GM23338 (cell line): ENCODE data around the gene GPR18. TPM values are rescaled to one million over a fixed set of nuclear protein-coding genes. Genes with fewer than 3 reads are reported as not detected.

Experiments used
- ATAC-seq: fragments of 200-7000 bp; cut with Tn5 transposase; 3 replicates; pipeline ENCODE4 v1.9.1; 2020
- DNase-seq: peaks from one replicate; pipeline ENCODE4 v3.0.0-alpha.2; 2015; ENCODE audit warnings: low spot score
- H2AFZ ChIP-seq: fragments of 200-600 bp; sonication (generic); 2 replicates; pipeline ENCODE4 v1.8.0; 2016; ENCODE audit warnings: antibody characterized with exemption, mild to moderate bottlenecking, moderate library complexity
- H3F3A ChIP-seq: fragments of 200-600 bp; sonication (generic); replicated peaks from 2 replicates; pipeline ENCODE4 v1.8.0; 2017; ENCODE audit warnings: antibody characterized with exemption, mixed run types, low read depth
- H3K27ac ChIP-seq: fragments of 200-600 bp; sonication (generic); 2 replicates; pipeline ENCODE4 v1.6.1; 2016; ENCODE audit warnings: low read depth
- H3K27me3 ChIP-seq: fragments of 200-600 bp; sonication (generic); 2 replicates; pipeline ENCODE4 v1.8.0; 2016; ENCODE audit warnings: mild to moderate bottlenecking, mixed run types, moderate library complexity; ENCODE audit not compliant: insufficient read depth
- H3K36me3 ChIP-seq: fragments of 200-600 bp; sonication (generic); 2 replicates; pipeline ENCODE4 v1.8.0; 2016; ENCODE audit warnings: mild to moderate bottlenecking; ENCODE audit not compliant: insufficient read depth
- H3K4me1 ChIP-seq: fragments of 200-600 bp; sonication (generic); 2 replicates; pipeline ENCODE4 v1.8.0; 2016; ENCODE audit warnings: mild to moderate bottlenecking, moderate library complexity; ENCODE audit not compliant: insufficient read depth
- H3K4me2 ChIP-seq: fragments of 200-600 bp; sonication (generic); 2 replicates; pipeline ENCODE4 v1.7.1; 2017; ENCODE audit warnings: mixed run types
- H3K4me3 ChIP-seq: fragments of 200-600 bp; sonication (generic); 2 replicates; pipeline ENCODE4 v1.6.1; 2016; ENCODE audit warnings: mixed run types
- H3K79me2 ChIP-seq: fragments of 200-600 bp; sonication (generic); replicated peaks from 2 replicates; pipeline ENCODE4 v1.8.0; 2017; ENCODE audit warnings: mild to moderate bottlenecking; ENCODE audit not compliant: insufficient read depth
- H3K9me2 ChIP-seq: fragments of 200-600 bp; sonication (generic); 2 replicates; pipeline ENCODE4 v1.8.0; 2017; ENCODE audit not compliant: insufficient read depth
- H4K20me1 ChIP-seq: fragments of 200-600 bp; sonication (generic); replicated peaks from 2 replicates; pipeline ENCODE4 v1.8.0; 2017; ENCODE audit warnings: mild to moderate bottlenecking; ENCODE audit not compliant: insufficient read depth
- H3K27ac Mint-ChIP-seq: 2 replicates; pipeline ENCODE4 v1.8.0; 2020; ENCODE audit warnings: inconsistent platforms, mild to moderate bottlenecking, moderate library complexity, mixed read lengths
- H3K27me3 Mint-ChIP-seq: 3 replicates; pipeline ENCODE4 v1.8.0; 2022; ENCODE audit warnings: low read depth, mild to moderate bottlenecking, moderate library complexity, mixed read lengths, inconsistent platforms; ENCODE audit not compliant: insufficient read depth, poor library complexity
- H3K36me3 Mint-ChIP-seq: 3 replicates; pipeline ENCODE4 v1.8.0; 2021; ENCODE audit warnings: low read depth, mild to moderate bottlenecking, inconsistent platforms, moderate library complexity, mixed read lengths
- H3K4me1 Mint-ChIP-seq: 3 replicates; pipeline ENCODE4 v1.8.0; 2020; ENCODE audit warnings: mild to moderate bottlenecking, inconsistent platforms, mixed read lengths
- H3K4me3 Mint-ChIP-seq: 3 replicates; pipeline ENCODE4 v1.8.0; 2021; ENCODE audit warnings: moderate library complexity, mild to moderate bottlenecking, inconsistent platforms, mixed read lengths
- H3K9me3 Mint-ChIP-seq: 3 replicates; pipeline ENCODE4 v1.8.0; 2020; ENCODE audit warnings: moderate library complexity, mild to moderate bottlenecking, inconsistent platforms, mixed read lengths
- EZH2 ChIP-seq: fragments of 200-600 bp; sonication (generic); IDR thresholded peaks from one replicate; pipeline ENCODE4 v1.8.0; 2017; ENCODE audit warnings: antibody characterized with exemption, mild to moderate bottlenecking, low read depth; ENCODE audit not compliant: unreplicated experiment
- JUNB ChIP-seq: IDR thresholded peaks from one replicate; pipeline ENCODE4 v1.6.1; 2016; ENCODE audit warnings: antibody characterized with exemption; ENCODE audit not compliant: unreplicated experiment
- NANOG ChIP-seq: IDR thresholded peaks from 2 replicates; pipeline ENCODE4 v1.6.1; 2016; ENCODE audit warnings: antibody characterized with exemption, borderline replicate concordance
- POLR2AphosphoS5 ChIP-seq: IDR thresholded peaks from 2 replicates; pipeline ENCODE4 v1.6.1; 2016; ENCODE audit warnings: antibody characterized with exemption, low read depth
- ZNF114 ChIP-seq: fragments of 250-450 bp; sonication (Bioruptor Pico); IDR thresholded peaks from 2 replicates; pipeline ENCODE4 v1.5.0; 2020; ENCODE audit warnings: mild to moderate bottlenecking, moderate library complexity
- polyA plus RNA-seq: library from polyadenylated mRNA; unstranded; fragments of >200 nt; fragmentation: Nextera tagmentation; extraction: Ambion mirVana; gene quantifications from 2 replicates; pipeline ENCODE4 v1.2.1, GENCODE V29; 2016
- total RNA-seq: library from RNA; depleted of rRNA; stranded (reverse); fragments of >200 nt; shearing (Covaris generic); gene quantifications from 2 replicates; pipeline ENCODE4 v1.2.3, GENCODE V29; 2014
- TF ChIP-seq, protein P1 (sequence below): fragments of 250-450 bp; sonication (Bioruptor Pico); IDR thresholded peaks from 2 replicates; pipeline ENCODE4 v1.5.0; 2020; ENCODE audit warnings: mild to moderate bottlenecking, moderate library complexity
- TF ChIP-seq, protein P2 (sequence below): IDR thresholded peaks from one replicate; pipeline ENCODE4 v1.6.1; 2018; ENCODE audit warnings: antibody characterized with exemption; ENCODE audit not compliant: unreplicated experiment
- TF ChIP-seq, protein P3 (sequence below), 2 experiments: fragments of 200-600 bp in 1 of 2; sonication (generic) in 1 of 2; conservative IDR thresholded peaks; 2 replicates each; pipeline versions ENCODE4 v1.5.1 to v1.6.1; 2016 to 2017; ENCODE audit warnings: antibody characterized with exemption in 2 of 2, low read depth in 2 of 2, mild to moderate bottlenecking in 2 of 2, moderate library complexity in 1 of 2

The GPR18 gene
- total and polyA plus RNA-seq, 2 experiments from 2014 or later = 2.6 TPM; not detected in 1

DNA sequence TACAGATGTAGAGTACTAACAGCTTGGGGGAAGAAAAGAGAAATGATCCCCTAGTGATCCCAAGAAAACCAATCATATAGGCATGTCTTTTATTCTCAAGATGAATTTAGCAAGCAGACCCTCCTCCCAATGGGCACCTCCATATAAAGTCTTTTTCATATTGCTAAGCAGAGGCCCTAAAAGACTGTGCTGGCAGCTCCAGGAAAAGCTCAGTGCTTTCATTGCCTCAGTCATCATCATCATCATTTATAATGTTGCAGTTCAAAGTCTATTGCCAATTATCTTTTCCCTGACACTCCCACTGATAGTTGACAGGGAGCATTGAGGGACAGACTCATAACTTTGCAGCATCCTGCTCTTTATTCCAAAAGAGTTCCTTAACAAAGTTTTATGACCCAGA lies 36.0 kb upstream of the GPR18 start (continued):
- TF ChIP-seq, protein P1, sequence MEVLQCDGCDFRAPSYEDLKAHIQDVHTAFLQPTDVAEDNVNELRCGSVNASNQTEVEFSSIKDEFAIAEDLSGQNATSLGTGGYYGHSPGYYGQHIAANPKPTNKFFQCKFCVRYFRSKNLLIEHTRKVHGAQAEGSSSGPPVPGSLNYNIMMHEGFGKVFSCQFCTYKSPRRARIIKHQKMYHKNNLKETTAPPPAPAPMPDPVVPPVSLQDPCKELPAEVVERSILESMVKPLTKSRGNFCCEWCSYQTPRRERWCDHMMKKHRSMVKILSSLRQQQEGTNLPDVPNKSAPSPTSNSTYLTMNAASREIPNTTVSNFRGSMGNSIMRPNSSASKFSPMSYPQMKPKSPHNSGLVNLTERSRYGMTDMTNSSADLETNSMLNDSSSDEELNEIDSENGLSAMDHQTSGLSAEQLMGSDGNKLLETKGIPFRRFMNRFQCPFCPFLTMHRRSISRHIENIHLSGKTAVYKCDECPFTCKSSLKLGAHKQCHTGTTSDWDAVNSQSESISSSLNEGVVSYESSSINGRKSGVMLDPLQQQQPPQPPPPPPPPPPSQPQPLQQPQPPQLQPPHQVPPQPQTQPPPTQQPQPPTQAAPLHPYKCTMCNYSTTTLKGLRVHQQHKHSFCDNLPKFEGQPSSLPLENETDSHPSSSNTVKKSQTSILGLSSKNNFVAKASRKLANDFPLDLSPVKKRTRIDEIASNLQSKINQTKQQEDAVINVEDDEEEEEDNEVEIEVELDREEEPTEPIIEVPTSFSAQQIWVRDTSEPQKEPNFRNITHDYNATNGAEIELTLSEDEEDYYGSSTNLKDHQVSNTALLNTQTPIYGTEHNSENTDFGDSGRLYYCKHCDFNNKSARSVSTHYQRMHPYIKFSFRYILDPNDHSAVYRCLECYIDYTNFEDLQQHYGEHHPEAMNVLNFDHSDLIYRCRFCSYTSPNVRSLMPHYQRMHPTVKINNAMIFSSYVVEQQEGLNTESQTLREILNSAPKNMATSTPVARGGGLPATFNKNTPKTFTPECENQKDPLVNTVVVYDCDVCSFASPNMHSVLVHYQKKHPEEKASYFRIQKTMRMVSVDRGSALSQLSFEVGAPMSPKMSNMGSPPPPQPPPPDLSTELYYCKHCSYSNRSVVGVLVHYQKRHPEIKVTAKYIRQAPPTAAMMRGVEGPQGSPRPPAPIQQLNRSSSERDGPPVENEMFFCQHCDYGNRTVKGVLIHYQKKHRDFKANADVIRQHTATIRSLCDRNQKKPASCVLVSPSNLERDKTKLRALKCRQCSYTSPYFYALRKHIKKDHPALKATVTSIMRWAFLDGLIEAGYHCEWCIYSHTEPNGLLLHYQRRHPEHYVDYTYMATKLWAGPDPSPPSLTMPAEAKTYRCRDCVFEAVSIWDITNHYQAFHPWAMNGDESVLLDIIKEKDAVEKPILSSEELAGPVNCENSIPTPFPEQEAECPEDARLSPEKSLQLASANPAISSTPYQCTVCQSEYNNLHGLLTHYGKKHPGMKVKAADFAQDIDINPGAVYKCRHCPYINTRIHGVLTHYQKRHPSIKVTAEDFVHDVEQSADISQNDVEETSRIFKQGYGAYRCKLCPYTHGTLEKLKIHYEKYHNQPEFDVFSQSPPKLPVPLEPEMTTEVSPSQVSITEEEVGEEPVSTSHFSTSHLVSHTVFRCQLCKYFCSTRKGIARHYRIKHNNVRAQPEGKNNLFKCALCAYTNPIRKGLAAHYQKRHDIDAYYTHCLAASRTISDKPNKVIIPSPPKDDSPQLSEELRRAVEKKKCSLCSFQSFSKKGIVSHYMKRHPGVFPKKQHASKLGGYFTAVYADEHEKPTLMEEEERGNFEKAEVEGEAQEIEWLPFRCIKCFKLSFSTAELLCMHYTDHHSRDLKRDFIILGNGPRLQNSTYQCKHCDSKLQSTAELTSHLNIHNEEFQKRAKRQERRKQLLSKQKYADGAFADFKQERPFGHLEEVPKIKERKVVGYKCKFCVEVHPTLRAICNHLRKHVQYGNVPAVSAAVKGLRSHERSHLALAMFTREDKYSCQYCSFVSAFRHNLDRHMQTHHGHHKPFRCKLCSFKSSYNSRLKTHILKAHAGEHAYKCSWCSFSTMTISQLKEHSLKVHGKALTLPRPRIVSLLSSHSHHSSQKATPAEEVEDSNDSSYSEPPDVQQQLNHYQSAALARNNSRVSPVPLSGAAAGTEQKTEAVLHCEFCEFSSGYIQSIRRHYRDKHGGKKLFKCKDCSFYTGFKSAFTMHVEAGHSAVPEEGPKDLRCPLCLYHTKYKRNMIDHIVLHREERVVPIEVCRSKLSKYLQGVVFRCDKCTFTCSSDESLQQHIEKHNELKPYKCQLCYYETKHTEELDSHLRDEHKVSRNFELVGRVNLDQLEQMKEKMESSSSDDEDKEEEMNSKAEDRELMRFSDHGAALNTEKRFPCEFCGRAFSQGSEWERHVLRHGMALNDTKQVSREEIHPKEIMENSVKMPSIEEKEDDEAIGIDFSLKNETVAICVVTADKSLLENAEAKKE (CRISPR knock-in tag) = no peak
- TF ChIP-seq EZH2 (no peak), JUNB (no peak), NANOG (no peak), POLR2AphosphoS5 (no peak)

DNA sequence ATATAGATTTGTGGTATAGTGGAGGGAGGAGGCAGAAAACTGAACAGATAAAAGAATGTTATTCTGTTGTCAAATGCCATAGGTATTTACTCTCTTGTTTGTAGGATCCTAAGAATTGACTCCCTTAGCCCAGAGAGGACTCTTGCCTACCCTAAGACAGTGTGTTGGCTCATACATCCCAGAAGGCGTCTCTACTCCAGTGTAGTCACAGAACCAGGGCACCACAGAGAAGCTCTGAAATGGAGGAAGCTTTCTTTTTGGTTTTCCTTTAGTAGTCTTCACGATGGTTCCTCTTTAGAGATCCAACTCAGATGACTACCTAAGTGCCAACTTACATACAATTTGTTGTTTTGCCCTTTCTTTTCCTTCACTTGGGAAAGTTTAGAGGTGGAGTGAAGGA lies 35.0 kb upstream of the GPR18 start:
- Mint-ChIP-seq H3K4me1 (no peaks in the 10 kb centered on the region; the same call in 1 of the 3 replicates), H3K36me3 (no peaks in the 10 kb centered on the region), H3K27me3 (no peaks in the 10 kb centered on the region), H3K27ac (no peak overlapping the region), H3K4me3 (no peak overlapping the region), H3K9me3 (no peaks in the 10 kb centered on the region)
- no peak overlapping the region for H3K4me2 ChIP-seq
- no peaks in the 10 kb centered on the region for H3K4me1 ChIP-seq
- H3F3A ChIP-seq = no peaks in the 10 kb centered on the region
- no peaks in the 10 kb centered on the region for H3K36me3 ChIP-seq
- DNase-seq = no peak
- 0 out of 2 replicates have a peak, but pooled peaks cover 6% of the 10 kb centered on the region for H4K20me1 ChIP-seq
- H3K27me3 ChIP-seq = no peaks in the 10 kb centered on the region
- no peak overlapping the region for H3K27ac ChIP-seq
- H3K9me2 ChIP-seq = no peaks in the 10 kb centered on the region
- H3K4me3 ChIP-seq = no peak overlapping the region
- no peak for ATAC-seq
- no peak overlapping the region for H2AFZ ChIP-seq
- H3K79me2 ChIP-seq = 0 out of 2 replicates have a peak, but pooled peaks cover 3% of the 10 kb centered on the region
- TF ChIP-seq ZNF114 (CRISPR knock-in tag) (no peak), NANOG (no peak), POLR2AphosphoS5 (no peak)
- TF ChIP-seq, protein P2, sequence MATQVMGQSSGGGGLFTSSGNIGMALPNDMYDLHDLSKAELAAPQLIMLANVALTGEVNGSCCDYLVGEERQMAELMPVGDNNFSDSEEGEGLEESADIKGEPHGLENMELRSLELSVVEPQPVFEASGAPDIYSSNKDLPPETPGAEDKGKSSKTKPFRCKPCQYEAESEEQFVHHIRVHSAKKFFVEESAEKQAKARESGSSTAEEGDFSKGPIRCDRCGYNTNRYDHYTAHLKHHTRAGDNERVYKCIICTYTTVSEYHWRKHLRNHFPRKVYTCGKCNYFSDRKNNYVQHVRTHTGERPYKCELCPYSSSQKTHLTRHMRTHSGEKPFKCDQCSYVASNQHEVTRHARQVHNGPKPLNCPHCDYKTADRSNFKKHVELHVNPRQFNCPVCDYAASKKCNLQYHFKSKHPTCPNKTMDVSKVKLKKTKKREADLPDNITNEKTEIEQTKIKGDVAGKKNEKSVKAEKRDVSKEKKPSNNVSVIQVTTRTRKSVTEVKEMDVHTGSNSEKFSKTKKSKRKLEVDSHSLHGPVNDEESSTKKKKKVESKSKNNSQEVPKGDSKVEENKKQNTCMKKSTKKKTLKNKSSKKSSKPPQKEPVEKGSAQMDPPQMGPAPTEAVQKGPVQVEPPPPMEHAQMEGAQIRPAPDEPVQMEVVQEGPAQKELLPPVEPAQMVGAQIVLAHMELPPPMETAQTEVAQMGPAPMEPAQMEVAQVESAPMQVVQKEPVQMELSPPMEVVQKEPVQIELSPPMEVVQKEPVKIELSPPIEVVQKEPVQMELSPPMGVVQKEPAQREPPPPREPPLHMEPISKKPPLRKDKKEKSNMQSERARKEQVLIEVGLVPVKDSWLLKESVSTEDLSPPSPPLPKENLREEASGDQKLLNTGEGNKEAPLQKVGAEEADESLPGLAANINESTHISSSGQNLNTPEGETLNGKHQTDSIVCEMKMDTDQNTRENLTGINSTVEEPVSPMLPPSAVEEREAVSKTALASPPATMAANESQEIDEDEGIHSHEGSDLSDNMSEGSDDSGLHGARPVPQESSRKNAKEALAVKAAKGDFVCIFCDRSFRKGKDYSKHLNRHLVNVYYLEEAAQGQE = no peak
- TF ChIP-seq, protein P3, sequence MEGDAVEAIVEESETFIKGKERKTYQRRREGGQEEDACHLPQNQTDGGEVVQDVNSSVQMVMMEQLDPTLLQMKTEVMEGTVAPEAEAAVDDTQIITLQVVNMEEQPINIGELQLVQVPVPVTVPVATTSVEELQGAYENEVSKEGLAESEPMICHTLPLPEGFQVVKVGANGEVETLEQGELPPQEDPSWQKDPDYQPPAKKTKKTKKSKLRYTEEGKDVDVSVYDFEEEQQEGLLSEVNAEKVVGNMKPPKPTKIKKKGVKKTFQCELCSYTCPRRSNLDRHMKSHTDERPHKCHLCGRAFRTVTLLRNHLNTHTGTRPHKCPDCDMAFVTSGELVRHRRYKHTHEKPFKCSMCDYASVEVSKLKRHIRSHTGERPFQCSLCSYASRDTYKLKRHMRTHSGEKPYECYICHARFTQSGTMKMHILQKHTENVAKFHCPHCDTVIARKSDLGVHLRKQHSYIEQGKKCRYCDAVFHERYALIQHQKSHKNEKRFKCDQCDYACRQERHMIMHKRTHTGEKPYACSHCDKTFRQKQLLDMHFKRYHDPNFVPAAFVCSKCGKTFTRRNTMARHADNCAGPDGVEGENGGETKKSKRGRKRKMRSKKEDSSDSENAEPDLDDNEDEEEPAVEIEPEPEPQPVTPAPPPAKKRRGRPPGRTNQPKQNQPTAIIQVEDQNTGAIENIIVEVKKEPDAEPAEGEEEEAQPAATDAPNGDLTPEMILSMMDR (conservative IDR thresholded peaks at IDR 0.05; ENCODE audit: low read depth in 2 of 2) = no peak
